Activated T-cell treated with anti-CD3 and anti-CD28 coated beads, Interleukin-2, amount 50 U/mL, for 72 hours (primary cell): ENCODE results near the gene ACSS2. TPM values are rescaled to one million over a fixed set of nuclear protein-coding genes. Genes with fewer than 3 reads are reported as not detected.

Experiments
- ATAC-seq, 2 donors: fragments of 150-1000 bp; cut with Tn5 transposase; replicated peaks in 1 of 2; 2 replicates each; pipeline ENCODE4 v1.10.0; 2021; ENCODE audit warnings: moderate library complexity in 2 of 2, mild to moderate bottlenecking in 1 of 2
- DNase-seq, 2 donors: peaks; one replicate each; pipeline ENCODE4 v3.0.0; 2021 to 2022; ENCODE audit warnings: mixed read lengths in 1 of 2
- H3K27ac Mint-ChIP-seq: one replicate; pipeline ENCODE4 v1.8.0; 2022; ENCODE audit warnings: mild to moderate bottlenecking, moderate library complexity, mixed read lengths
- H3K27me3 Mint-ChIP-seq: one replicate; pipeline ENCODE4 v1.8.0; 2022; ENCODE audit warnings: low read depth, mixed read lengths
- H3K36me3 Mint-ChIP-seq, 2 donors: one replicate each; pipeline ENCODE4 v1.8.0; 2022; ENCODE audit warnings: mixed read lengths in 2 of 2, mild to moderate bottlenecking in 1 of 2; ENCODE audit not compliant: insufficient read depth in 2 of 2
- H3K4me1 Mint-ChIP-seq: one replicate; pipeline ENCODE4 v1.8.0; 2022; ENCODE audit warnings: low read depth, mixed read lengths
- H3K4me3 Mint-ChIP-seq, 2 donors: one replicate each; pipeline ENCODE4 v1.8.0; 2022; ENCODE audit warnings: mild to moderate bottlenecking in 2 of 2, mixed read lengths in 2 of 2, moderate library complexity in 2 of 2
- H3K9me3 Mint-ChIP-seq, 2 donors: one replicate each; pipeline ENCODE4 v1.8.0; 2022; ENCODE audit warnings: mixed read lengths in 2 of 2
- total RNA-seq, 2 donors: library from RNA; stranded (reverse); gene quantifications; one replicate each; pipeline ENCODE4 v1.2.3, GENCODE V29; 2022

Gene ACSS2
- total RNA-seq, 2 donors from 2014 or later = 61.1 to 78.2 TPM

DNA sequence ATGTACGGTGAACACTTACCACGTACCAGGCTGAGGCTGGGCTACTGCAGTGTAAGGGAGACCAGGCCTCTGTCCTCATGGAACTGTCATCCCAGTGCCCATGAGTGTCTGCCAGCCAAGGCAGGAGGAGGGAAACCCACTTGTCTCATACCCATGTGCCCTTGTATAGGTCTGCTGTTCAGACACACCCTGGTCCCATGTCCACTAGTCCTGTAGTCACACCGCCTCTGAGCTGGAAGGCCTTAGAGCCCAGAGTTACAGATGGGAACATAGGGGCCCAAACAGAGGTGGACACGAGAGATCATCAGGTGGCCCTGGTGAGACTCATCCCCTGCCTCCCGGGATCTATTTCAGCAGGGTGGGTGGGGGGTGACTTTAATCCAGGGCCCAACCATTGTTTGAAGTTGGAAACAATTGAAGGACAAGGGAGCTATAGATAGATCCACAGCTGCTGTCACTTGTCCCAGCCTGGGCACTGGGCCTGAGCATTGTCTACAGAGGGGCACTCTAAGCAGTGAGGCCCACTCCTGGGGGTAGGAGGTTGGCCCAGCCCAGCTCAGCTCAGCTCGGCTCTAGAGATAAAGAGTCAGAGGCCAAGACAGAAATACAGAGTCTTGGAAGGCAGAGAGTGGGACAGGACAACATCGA lies 93.9 kb downstream of the ACSS2 start:
- no peak overlapping the region for H3K4me3 Mint-ChIP-seq
- ATAC-seq (no peak), DNase-seq (no peak)
- H3K9me3 Mint-ChIP-seq = no peaks in the 10 kb centered on the region
- H3K36me3 Mint-ChIP-seq = no peaks in the 10 kb centered on the region
- H3K27me3 Mint-ChIP-seq = peaks cover 5% of the 10 kb centered on the region
- H3K4me1 Mint-ChIP-seq = no peaks in the 10 kb centered on the region
- no peak overlapping the region for H3K27ac Mint-ChIP-seq

DNA sequence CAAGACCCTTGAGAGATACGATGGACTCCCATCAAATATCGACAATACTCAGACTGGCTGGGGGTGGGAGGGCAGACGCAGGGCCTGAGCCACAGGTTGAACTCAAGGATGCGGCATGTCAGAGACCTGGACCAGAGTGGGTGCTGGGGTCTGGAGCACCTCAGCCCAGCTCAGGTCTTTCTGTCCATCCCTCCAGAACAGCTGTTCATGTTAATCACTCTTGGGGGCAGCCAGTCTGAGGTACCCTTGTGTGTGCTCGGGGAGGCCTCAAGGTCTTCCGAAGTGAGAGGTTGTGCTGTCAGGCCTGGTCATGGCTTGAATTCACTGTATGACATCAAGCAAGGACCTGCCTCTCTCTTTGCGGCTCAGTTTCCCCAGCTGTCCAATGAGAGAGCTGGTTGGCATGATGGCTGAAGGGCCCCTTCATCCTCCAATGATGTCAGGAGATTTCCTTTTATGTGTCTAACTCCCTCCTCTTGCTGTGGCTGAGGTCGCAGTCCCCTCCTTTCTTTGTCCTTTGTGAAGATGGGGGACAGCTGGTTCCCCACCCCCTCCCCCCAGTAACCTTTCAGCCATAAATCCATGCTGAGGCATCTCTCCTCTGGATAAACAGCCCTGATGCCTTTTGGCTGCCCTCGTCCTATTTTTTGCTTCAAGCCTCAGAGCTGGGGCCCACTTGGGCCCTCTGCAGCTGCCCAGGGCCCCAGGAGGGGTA lies 94.6 kb downstream of the ACSS2 start:
- H3K27ac Mint-ChIP-seq = no peak overlapping the region
- DNase-seq (no peak), ATAC-seq (no peak)
- H3K4me1 Mint-ChIP-seq = no peaks in the 10 kb centered on the region
- H3K36me3 Mint-ChIP-seq = no peaks in the 10 kb centered on the region
- H3K4me3 Mint-ChIP-seq = no peak overlapping the region
- H3K27me3 Mint-ChIP-seq = peaks cover 5% of the 10 kb centered on the region
- no peaks in the 10 kb centered on the region for H3K9me3 Mint-ChIP-seq

GRCh38 chr20:34971561-34972235 lies 95.3 kb downstream of the ACSS2 start:
- Mint-ChIP-seq H3K4me3 (no peak overlapping the region), H3K9me3 (no peaks in the 10 kb centered on the region), H3K27ac (no peak overlapping the region), H3K4me1 (no peaks in the 10 kb centered on the region), H3K36me3 (no peaks in the 10 kb centered on the region), H3K27me3 (peaks cover 5% of the 10 kb centered on the region)
- ATAC-seq (no peak), DNase-seq (no peak)

DNA sequence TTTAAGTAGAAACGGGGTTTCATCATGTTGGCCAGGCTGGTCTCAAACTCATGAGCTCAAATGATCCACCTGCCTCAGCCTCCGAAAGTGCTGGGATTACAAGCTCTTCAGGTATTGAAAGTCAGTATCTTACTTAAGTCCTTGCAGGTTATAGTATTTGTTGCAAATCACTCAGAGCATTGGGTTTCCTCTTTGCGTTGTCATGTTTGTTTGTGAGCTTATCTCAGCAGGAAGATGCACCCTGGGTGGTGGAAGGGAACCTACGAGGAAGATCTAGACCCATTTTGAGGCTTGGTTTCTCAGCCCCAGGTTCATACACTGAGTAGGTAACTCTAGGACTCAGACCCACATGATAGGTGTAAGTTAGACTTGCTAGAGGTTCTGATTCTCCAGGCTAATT lies 97.8 kb downstream of the ACSS2 start:
- no peaks in the 10 kb centered on the region for H3K9me3 Mint-ChIP-seq
- no peak overlapping the region for H3K4me3 Mint-ChIP-seq
- no peaks in the 10 kb centered on the region for H3K36me3 Mint-ChIP-seq
- no peak for ATAC-seq
- no peaks in the 10 kb centered on the region for H3K4me1 Mint-ChIP-seq
- no peak for DNase-seq
- H3K27ac Mint-ChIP-seq = no peak overlapping the region
- peaks cover 5% of the 10 kb centered on the region for H3K27me3 Mint-ChIP-seq

GRCh38 chr20:34976286-34976685 lies 99.9 kb downstream of the ACSS2 start:
- H3K27ac Mint-ChIP-seq = no peak overlapping the region
- peaks cover 5% of the 10 kb centered on the region for H3K27me3 Mint-ChIP-seq
- H3K4me3 Mint-ChIP-seq = no peak overlapping the region
- no peaks in the 10 kb centered on the region for H3K9me3 Mint-ChIP-seq
- no peak for DNase-seq
- ATAC-seq = no peak
- no peaks in the 10 kb centered on the region for H3K36me3 Mint-ChIP-seq
- H3K4me1 Mint-ChIP-seq = no peaks in the 10 kb centered on the region

Other genes starting within 250 kb of the ACSS2 start
- gene PIGU, start 199.5 kb upstream of the ACSS2 start, total RNA-seq = 10 to 100 TPM; 20.7 to 25.2 TPM
- gene TP53INP2, start 172.3 kb upstream of the ACSS2 start, total RNA-seq = 10 to 100 TPM in 1 of 2 donors, 1 to 10 TPM in 1; 9.9 to 10.2 TPM
- 10 to 100 TPM; 28.9 to 34.9 TPM for gene NCOA6, start 51.0 kb upstream of the ACSS2 start, total RNA-seq
- gene GGT7, start 3.8 kb upstream of the ACSS2 start, total RNA-seq = 10 to 100 TPM; 20.8 to 23.1 TPM
- gene GSS, start 79.2 kb downstream of the ACSS2 start, total RNA-seq = 10 to 100 TPM; 60.6 to 66.0 TPM
- 1 to 10 TPM in 1 of 2 donors, under 1 TPM in 1; 0.46 to 1.2 TPM for gene MYH7B, start 79.3 kb downstream of the ACSS2 start, total RNA-seq
- gene TRPC4AP, start 216.2 kb downstream of the ACSS2 start, total RNA-seq = 10 to 100 TPM; 72.8 to 78.6 TPM